Erythroblast (primary cell): Measurements from ENCODE around the gene CFAP54.
A peak's percentile ranks its signal among the peaks of the same experiment; 100 is the strongest.
"Not testable (repeated sequence)": the region's sequence is repeated elsewhere in the genome, so short reads cannot be mapped to it uniquely, and the experiment has no call there.

Experiments used
- DNase-seq, 2 experiments: peaks; one replicate each; lab custom pipeline; 2025; lab: John Stamatoyannopoulos, UW
- GATA1 ChIP-seq: IDR thresholded peaks from 2 replicates; pipeline ENCODE4 v1.6.1; 2011; ENCODE audit warnings: low read depth, mild to moderate bottlenecking, control low read depth, low read length, moderate library complexity
- POLR2A ChIP-seq: IDR thresholded peaks from 2 replicates; pipeline ENCODE4 v1.6.1; 2011; ENCODE audit warnings: mild to moderate bottlenecking, low read length

Gene CFAP54

GRCh38 chr12:96465896-96466295 is 23.5 kb upstream of the CFAP54 start:
- DNase-seq, result no peak
- TF ChIP-seq POLR2A (no peak), GATA1 (no peak)

- TF ChIP-seq POLR2A, result no peak
- TF ChIP-seq GATA1, result no peak
- no peak for DNase-seq
Observed at GRCh38 chr12:96466939-96467751, 22.2 kb upstream of the CFAP54 start.

GRCh38 chr12:96471368-96472050 is 17.9 kb upstream of the CFAP54 start:
- DNase-seq, result no peak

GRCh38 chr12:96472384-96472783 is 17.0 kb upstream of the CFAP54 start:
- peak; percentile 54 to 73 for DNase-seq
- no peak for TF ChIP-seq GATA1
- no peak for TF ChIP-seq POLR2A

More at GRCh38 chr12:96471368-96472050, 17.9 kb upstream of the CFAP54 start:
- TF ChIP-seq POLR2A (no peak), GATA1 (no peak)

- TF ChIP-seq GATA1 (no peak), POLR2A (no peak)
- no peak for DNase-seq
Observed at GRCh38 chr12:96473394-96474093, 15.8 kb upstream of the CFAP54 start.

GRCh38 chr12:96474206-96474605 is 15.2 kb upstream of the CFAP54 start:
- no peak for DNase-seq
- no peak for TF ChIP-seq POLR2A
- TF ChIP-seq GATA1, result no peak

GRCh38 chr12:96478011-96478410 is 11.4 kb upstream of the CFAP54 start:
- no peak for TF ChIP-seq GATA1
- no peak for TF ChIP-seq POLR2A
- DNase-seq, result no peak

GRCh38 chr12:96482086-96482485 is 7.3 kb upstream of the CFAP54 start:
- TF ChIP-seq POLR2A (no peak), GATA1 (no peak)
- no peak for DNase-seq

- TF ChIP-seq POLR2A, result no peak
- TF ChIP-seq GATA1, result no peak
- DNase-seq, result no peak
Observed at GRCh38 chr12:96483116-96483515, 6.3 kb upstream of the CFAP54 start.

GRCh38 chr12:96486751-96487613 is 2.4 kb upstream of the CFAP54 start:
- no peak for TF ChIP-seq GATA1
- no peak for TF ChIP-seq POLR2A
- DNase-seq, result peak; percentile 42 to 54

- TF ChIP-seq GATA1, result no peak
- TF ChIP-seq POLR2A, result no peak
Observed at GRCh38 chr12:96487634-96488033, 1.7 kb upstream of the CFAP54 start.

GRCh38 chr12:96493106-96493505 is 3.7 kb downstream of the CFAP54 start:
- no peak for DNase-seq
- TF ChIP-seq POLR2A (no peak), GATA1 (no peak)

More at GRCh38 chr12:96487634-96488033, 1.7 kb upstream of the CFAP54 start:
- peak in 1 of 2 experiments; percentile 18 for DNase-seq

GRCh38 chr12:96494154-96494553 is 4.8 kb downstream of the CFAP54 start:
- not testable (repeated sequence) for DNase-seq

- TF ChIP-seq GATA1 (no peak), POLR2A (no peak)
- no peak for DNase-seq
Observed at GRCh38 chr12:96495155-96495554, 5.8 kb downstream of the CFAP54 start.
